ENCODE measurements around the gene CERS3. TPM values are rescaled to one million over a fixed set of nuclear protein-coding genes. Genes with fewer than 3 reads are reported as not detected.
"Not testable (repeated sequence)": the region's sequence is repeated elsewhere in the genome, so short reads cannot be mapped to it uniquely, and the experiment has no call there.

Gene CERS3
- total RNA-seq, 4 donors from 2014 or later, result 0.21 TPM; not detected in 3

- Histone ChIP-seq H3K4me1 (no peaks in the 10 kb centered on the region), H3K9me3 (peaks cover 0 to 78% (median 16%) of the 10 kb centered on the region in 4 donors), H3K36me3 (no peaks in the 10 kb centered on the region), H3K27me3 (no peaks in the 10 kb centered on the region), H3K27ac (no peak overlapping the region), H3K4me3 (no peak overlapping the region)
- 67 to 81% methylated on average over 2 of the region's 2 CpGs for WGBS, 2 donors
- DNase-seq (ENCODE audit: low spot score in 2 of 2), result no peak
- no peak for TF ChIP-seq EP300 (IDR thresholded peaks at IDR 0.05)
- no peak for TF ChIP-seq CTCF (IDR thresholded peaks at IDR 0.05)
- no peak for TF ChIP-seq POLR2A (IDR thresholded peaks at IDR 0.05)
These were observed 74.6 kb downstream of the CERS3 start for GRCh38 chr15:100454148-100454547.

GRCh38 chr15:100448481-100448880 lies 80.3 kb downstream of the CERS3 start:
- Histone ChIP-seq H3K4me3 (no peak overlapping the region), H3K4me1 (no peaks in the 10 kb centered on the region), H3K36me3 (no peaks in the 10 kb centered on the region), H3K27ac (no peak overlapping the region), H3K27me3 (no peaks in the 10 kb centered on the region), H3K9me3 (peaks cover 0 to 34% (median 3%) of the 10 kb centered on the region in 4 donors)
- WGBS, 2 donors, result 71% methylated on average over 2 of the region's 2 CpGs; no CpG with 5 or more reads in 1 of the 2 donors
- TF ChIP-seq POLR2A (IDR thresholded peaks at IDR 0.05), result no peak
- TF ChIP-seq CTCF (IDR thresholded peaks at IDR 0.05), result no peak
- TF ChIP-seq EP300 (IDR thresholded peaks at IDR 0.05), result no peak
- DNase-seq (ENCODE audit: low spot score in 2 of 2), result no peak

- H3K27me3 ChIP-seq; H3K27ac ChIP-seq; H3K4me1 ChIP-seq; H3K36me3 ChIP-seq; DNase-seq (ENCODE audit: low spot score in 2 of 2); H3K4me3 ChIP-seq; H3K9me3 ChIP-seq: not testable (repeated sequence)
- 93 to 94% methylated on average over 11 of the region's 11 CpGs for WGBS, 2 donors
These were observed 87.7 kb downstream of the CERS3 start for GRCh38 chr15:100441063-100441462.

GRCh38 chr15:100439514-100439913 lies 89.2 kb downstream of the CERS3 start:
- TF ChIP-seq POLR2A (IDR thresholded peaks at IDR 0.05) (no peak), EP300 (IDR thresholded peaks at IDR 0.05) (no peak), CTCF (IDR thresholded peaks at IDR 0.05) (no peak)
- no peak for DNase-seq (ENCODE audit: low spot score in 2 of 2)
- 55 to 61% methylated on average over 4 of the region's 4 CpGs for WGBS, 2 donors
- Histone ChIP-seq H3K4me3 (no peak overlapping the region), H3K27me3 (no peaks in the 10 kb centered on the region), H3K9me3 (no peaks in the 10 kb centered on the region), H3K27ac (no peak overlapping the region), H3K4me1 (no peaks in the 10 kb centered on the region), H3K36me3 (no peaks in the 10 kb centered on the region)

GRCh38 chr15:100438570-100438969 lies 90.2 kb downstream of the CERS3 start:
- Histone ChIP-seq H3K4me3 (no peak overlapping the region), H3K9me3 (no peaks in the 10 kb centered on the region), H3K27ac (no peak overlapping the region), H3K4me1 (no peaks in the 10 kb centered on the region), H3K27me3 (no peaks in the 10 kb centered on the region), H3K36me3 (no peaks in the 10 kb centered on the region)
- WGBS, 2 donors, result 0 to 5% methylated on average over 2 of the region's 2 CpGs
- TF ChIP-seq CTCF (IDR thresholded peaks at IDR 0.05), result no peak
- no peak for TF ChIP-seq EP300 (IDR thresholded peaks at IDR 0.05)
- no peak for TF ChIP-seq POLR2A (IDR thresholded peaks at IDR 0.05)
- DNase-seq (ENCODE audit: low spot score in 2 of 2), result peak; percentile 28 to 65

GRCh38 chr15:100437261-100437660 lies 91.5 kb downstream of the CERS3 start:
- no peak for TF ChIP-seq CTCF (IDR thresholded peaks at IDR 0.05)
- TF ChIP-seq POLR2A (IDR thresholded peaks at IDR 0.05), result no peak
- no peak for TF ChIP-seq EP300 (IDR thresholded peaks at IDR 0.05)
- Histone ChIP-seq H3K27me3 (no peaks in the 10 kb centered on the region), H3K9me3 (no peaks in the 10 kb centered on the region), H3K27ac (no peak overlapping the region), H3K4me1 (no peaks in the 10 kb centered on the region), H3K36me3 (no peaks in the 10 kb centered on the region), H3K4me3 (no peak overlapping the region)
- DNase-seq (ENCODE audit: low spot score in 2 of 2), result no peak
- 84 to 92% methylated on average over 3 of the region's 3 CpGs for whole genome bisulfite sequencing, 2 donors
